Middle frontal gyrus (tissue), 1 donor: ENCODE measurements around the gene LRRC74B.
"Not testable (repeated sequence)": the region's sequence is repeated elsewhere in the genome, so short reads cannot be mapped to it uniquely, and the experiment has no call there.

Source experiments
- DNase-seq: peaks from one replicate; pipeline ENCODE4 v3.0.0-alpha.2; 2015; ENCODE audit warnings: low spot score; ENCODE audit errors: extremely low spot score

Gene LRRC74B

GRCh38 chr22:21076912-21077625, 31.3 kb downstream of the LRRC74B start:
- no peak for DNase-seq

- no peak for DNase-seq
Observed at GRCh38 chr22:21077884-21078508, 32.2 kb downstream of the LRRC74B start.

DNA sequence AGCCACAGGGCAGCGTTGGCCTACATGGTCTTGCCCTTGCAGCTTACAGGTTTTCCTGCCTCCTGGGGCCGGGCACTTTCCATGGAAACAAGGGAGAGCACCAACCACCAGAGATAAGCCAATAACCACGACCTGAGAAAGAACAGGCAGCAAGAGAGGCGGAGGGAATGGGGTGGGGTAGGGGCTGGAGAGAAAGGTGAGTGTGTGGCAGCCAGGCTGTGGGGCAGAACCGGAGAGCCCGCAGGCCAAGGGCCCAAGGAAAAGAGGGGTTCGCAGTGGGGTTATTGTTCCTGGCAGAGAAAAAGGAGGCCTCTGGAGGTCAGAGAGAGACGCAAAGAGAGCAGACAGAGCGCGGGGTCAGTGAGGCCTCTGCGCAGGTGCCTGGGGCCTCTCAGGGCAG, 33.2 kb downstream of the LRRC74B start:
- no peak for DNase-seq

DNA sequence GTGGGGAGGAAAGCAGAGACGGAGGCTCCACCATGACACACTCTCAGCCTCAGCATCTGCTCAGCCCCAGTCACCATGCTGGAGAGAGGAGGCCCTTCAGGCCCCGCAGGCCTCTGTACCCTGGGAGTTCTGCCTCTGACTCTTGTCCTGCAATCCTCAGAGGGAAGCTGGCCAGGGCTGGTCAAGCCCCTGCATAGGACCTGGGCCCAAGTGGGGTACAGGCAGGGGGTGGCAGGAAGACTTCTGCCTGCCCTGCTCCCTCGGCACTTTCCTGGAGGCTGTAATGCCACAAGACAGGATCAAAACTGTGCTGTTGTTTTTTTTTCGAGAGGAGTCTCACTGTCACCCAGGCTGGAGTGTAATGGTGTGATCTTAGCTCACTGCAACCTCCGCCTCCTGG, 33.7 kb downstream of the LRRC74B start:
- no peak for DNase-seq

- DNase-seq, result no peak
Observed at GRCh38 chr22:21080435-21081137, 34.8 kb downstream of the LRRC74B start.

GRCh38 chr22:21082248-21082647, 36.5 kb downstream of the LRRC74B start:
- DNase-seq, result no peak

DNA sequence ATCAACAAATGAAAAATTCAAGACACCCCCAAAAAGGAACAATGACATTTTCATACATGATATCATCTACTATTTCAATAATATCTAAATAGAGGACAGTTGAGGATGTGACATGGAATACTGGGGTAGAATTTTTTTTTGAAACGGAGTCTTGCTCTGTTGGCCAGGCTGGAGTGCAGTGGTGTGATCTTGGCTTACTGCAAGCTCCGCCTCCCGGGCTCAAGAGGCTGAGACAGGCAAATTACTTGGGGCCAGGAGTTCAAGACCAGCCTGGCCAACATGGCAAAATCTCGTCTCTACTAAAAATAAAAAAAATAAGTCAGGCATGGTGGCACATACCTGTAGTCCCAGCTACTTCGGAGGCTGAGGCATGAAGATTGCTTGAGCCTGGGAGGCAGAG, 41.4 kb downstream of the LRRC74B start:
- DNase-seq, result no peak

DNA sequence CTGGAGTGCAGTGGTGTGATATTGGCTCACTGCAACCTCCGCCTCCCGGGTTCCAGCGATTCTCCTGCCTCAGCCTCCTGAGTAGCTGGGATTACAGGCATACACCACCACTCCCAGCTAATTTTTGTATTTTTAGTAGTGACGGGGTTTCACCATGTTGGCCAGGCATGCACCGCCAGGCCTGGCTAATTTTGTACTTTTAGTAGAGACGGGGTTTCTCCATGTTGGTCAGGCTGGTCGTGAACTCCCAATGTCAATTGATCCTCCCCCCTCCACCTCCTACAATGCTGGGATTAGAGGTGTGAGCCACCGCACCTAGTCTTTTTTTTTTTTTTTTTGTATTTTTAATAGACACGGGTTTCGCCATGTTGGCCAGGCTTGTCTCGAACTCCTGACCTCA, 42.2 kb downstream of the LRRC74B start:
- not testable (repeated sequence) for DNase-seq

DNA sequence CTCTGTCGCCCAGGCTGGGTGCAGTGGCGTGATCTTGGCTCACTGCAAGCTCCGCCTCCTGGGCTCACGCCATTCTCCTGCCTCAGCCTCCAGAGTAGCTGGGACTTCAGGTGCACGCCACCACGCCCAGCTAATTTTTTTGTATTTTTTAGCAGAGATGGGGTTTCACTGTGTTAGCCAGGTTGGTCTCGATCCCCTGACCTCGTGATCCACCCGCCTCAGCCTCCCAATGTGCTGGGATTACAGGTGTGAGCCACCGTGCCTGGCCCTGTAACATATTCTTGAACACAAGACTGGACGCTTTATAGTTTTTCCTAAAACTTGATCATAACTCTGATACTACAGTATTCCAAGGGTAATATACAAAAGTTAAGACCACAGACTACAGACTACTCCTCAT, 45.5 kb downstream of the LRRC74B start:
- DNase-seq, result not testable (repeated sequence)

DNA sequence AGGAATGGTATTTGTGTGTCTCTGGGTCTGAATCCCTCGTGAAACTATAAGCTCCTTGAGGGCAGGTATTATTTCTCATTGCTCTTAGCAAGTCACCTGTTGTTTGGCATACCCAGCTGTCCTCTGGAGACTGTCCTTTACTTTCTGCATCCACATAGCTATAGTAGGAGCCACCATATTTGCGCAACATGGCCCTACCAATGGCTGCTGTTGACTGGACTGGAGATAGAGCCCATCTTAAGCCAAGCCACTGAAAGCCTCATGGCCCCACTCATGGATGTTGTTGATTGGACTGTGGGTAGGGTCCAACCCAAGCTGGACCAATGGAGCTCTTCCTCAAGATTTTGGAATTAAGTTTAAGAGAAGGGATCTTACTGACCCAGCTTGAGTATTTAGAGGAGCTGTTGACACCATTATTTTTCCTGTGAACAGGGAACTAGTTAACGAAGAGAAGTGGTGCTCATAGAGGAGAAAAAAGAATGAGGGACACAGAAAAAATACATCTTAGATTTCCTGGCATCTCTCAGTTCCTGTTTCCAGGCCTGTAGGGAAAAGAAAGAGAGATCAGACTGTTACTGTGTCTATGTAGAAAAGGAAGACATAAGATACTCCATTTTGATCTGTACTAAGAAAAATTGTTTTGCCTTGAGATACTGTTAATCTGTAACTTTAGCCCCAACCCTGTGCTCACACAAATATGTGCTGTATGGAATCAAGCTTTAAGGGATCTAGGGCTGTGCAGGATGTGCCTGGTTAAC, 47.2 kb downstream of the LRRC74B start:
- DNase-seq, result no peak

DNA sequence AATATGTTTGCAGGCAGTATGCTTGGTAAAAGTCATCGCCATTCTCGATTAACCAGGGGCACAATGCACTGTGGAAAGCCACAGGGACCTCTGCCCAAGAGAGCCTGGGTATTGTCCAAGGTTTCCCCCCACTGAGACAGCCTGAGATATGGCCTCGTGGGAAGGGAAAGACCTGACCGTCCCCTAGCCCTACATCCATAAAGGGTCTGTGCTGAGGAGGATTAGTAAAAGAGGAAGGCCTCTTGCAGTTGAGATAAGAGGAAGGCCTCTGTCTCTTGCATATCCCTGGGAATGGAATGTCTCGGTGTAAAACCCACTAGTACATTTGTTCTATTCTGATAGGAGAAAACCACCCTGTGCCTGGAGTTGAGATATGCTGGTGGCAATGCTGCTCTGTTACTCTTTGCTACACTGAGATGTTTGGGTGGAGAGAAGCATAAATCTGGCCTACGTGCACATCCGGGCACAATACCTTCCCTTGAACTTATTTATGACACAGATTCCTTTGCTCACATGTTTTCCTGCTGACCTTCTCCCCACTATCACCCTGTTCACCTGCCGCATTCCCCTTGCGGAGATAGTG, 47.9 kb downstream of the LRRC74B start:
- not testable (repeated sequence) for DNase-seq

DNA sequence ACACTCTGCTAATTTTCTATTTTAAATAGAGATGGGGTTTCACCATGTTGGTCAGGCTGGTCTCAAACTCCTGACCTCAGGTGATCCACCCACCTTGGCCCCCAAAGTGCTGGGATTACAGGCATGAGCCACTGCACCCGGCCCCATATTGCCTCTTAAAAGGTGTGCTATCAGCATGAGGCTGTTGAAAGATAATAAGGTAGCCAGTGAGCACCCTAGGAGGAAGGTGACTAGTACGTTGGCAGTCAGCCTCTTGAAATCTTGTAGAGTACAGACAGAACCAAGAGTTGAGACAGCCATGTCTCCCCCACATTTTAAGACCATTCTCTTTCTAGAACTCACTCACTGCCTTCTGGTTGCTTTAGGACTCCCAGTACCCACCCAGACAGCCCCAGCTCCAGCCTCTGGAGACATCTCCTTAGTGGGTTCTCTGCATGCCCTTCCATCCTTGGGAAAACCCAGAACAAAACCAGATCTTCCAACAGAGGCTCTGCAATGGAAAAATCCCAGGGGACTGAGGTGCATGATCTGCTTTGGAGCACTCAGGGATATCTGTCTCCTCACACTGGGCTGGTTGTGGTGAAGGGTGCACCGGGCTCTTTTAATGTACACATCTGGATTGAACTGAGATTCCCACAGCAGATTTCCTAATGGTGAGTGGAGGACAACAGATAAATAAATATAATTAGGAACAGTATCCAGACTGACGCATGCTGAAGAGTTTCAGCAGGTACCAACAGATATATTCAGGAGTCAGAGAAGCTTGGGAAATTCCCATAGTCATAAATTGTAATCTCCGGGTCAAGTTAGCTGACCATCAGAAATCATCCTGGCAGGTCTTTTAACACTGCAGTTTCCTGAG, 49.4 kb downstream of the LRRC74B start:
- no peak for DNase-seq

GRCh38 chr22:21095773-21096107, 50.0 kb downstream of the LRRC74B start:
- DNase-seq, result no peak

GRCh38 chr22:21096878-21097277, 51.1 kb downstream of the LRRC74B start:
- not testable (repeated sequence) for DNase-seq

- no peak for DNase-seq
Observed at GRCh38 chr22:21098099-21098671, 52.4 kb downstream of the LRRC74B start.

GRCh38 chr22:21099578-21099977, 53.8 kb downstream of the LRRC74B start:
- DNase-seq, result no peak

GRCh38 chr22:21100149-21101032, 54.6 kb downstream of the LRRC74B start:
- DNase-seq, result no peak

DNA sequence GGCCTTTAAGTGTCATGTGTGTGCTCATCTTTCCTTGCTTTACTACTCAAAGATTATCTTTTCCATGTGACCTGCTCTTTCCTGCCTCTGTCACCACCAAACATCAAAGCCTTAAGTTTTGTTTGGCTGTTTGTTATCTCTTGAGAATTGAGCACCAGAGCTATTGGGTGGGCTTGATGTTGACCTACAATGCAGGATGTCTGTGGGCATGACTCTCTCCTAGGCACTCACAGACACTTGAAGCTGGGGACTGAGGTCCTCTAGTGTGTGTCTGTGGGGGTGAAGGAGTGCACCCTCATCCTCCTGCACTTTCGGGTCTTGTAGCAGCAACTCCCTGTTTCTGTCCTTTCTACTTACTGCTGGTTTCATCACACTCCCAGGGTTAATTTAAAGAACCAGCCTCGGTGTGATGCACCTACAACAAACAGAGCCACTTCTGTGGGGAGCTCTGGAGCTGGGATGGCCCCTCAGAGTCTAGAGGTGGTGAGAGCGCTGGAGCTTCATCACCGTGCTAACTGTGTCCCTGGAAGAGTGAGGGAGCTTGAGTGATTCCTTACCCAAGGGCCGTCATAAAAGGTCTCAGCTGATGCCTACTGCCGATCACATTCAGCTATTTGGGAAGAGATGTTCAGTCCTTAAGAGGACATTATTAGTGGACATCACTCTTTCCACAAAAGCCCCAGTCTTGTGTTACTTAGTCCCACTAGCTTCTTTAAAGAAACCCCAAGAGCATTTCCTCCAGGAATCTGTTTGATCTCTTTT, 56.3 kb downstream of the LRRC74B start:
- DNase-seq, result no peak
